WTC11 (cell line): Measurements from ENCODE around the gene EIF2D. TPM values are rescaled to one million over a fixed set of nuclear protein-coding genes. Genes with fewer than 3 reads are reported as not detected.

Source experiments
- ATAC-seq: fragments of 200-7000 bp; cut with Tn5 transposase; 2 replicates; pipeline ENCODE4 v1.10.0; 2021; ENCODE audit warnings: mild to moderate bottlenecking, moderate library complexity
- CTCF ChIA-PET: fragments of 300-600 bp; sonication (Branson Sonifier 250); formaldehyde crosslinking; loops from one replicate; lab custom pipeline; 2021; ENCODE audit warnings: antibody characterized with exemption; lab: Charles Lee
- POLR2A ChIA-PET: fragments of 350-600 bp; sonication (Branson Sonifier 250); formaldehyde crosslinking; loops from one replicate; lab custom pipeline; 2021; ENCODE audit warnings: antibody characterized with exemption; lab: Charles Lee
- DNase-seq: peaks from one replicate; pipeline ENCODE4 v3.0.0; 2021; ENCODE audit warnings: low spot score
- H3K27ac Mint-ChIP-seq: 2 replicates; pipeline ENCODE4 v1.8.0; 2021; ENCODE audit warnings: mixed read lengths
- H3K27me3 Mint-ChIP-seq: 2 replicates; pipeline ENCODE4 v1.8.0; 2021; ENCODE audit warnings: low read depth, mild to moderate bottlenecking, moderate library complexity, mixed read lengths
- H3K36me3 Mint-ChIP-seq: 2 replicates; pipeline ENCODE4 v1.8.0; 2021; ENCODE audit warnings: mixed read lengths
- H3K4me1 Mint-ChIP-seq: 2 replicates; pipeline ENCODE4 v1.8.0; 2022; ENCODE audit warnings: mixed read lengths
- H3K4me3 Mint-ChIP-seq: 2 replicates; pipeline ENCODE4 v1.8.0; 2021; ENCODE audit warnings: mild to moderate bottlenecking, moderate library complexity, mixed read lengths
- H3K9me3 Mint-ChIP-seq: 2 replicates; pipeline ENCODE4 v1.8.0; 2021; ENCODE audit warnings: mixed read lengths
- ATF1 ChIP-seq: sonication (generic); formaldehyde crosslinking; IDR thresholded peaks from 2 replicates; pipeline ENCODE4 v1.8.1; 2023; ENCODE audit warnings: mild to moderate bottlenecking, moderate library complexity, missing genetic modification reagents
- CBFB ChIP-seq: sonication (generic); formaldehyde crosslinking; IDR thresholded peaks from 2 replicates; pipeline ENCODE4 v1.8.1; 2022; ENCODE audit warnings: mild to moderate bottlenecking, low read depth, missing genetic modification reagents
- CREB1 ChIP-seq: sonication (generic); formaldehyde crosslinking; IDR thresholded peaks from 2 replicates; pipeline ENCODE4 v1.8.0; 2023; ENCODE audit warnings: mild to moderate bottlenecking, missing genetic modification reagents
- CREM ChIP-seq: sonication (generic); formaldehyde crosslinking; IDR thresholded peaks from 2 replicates; pipeline ENCODE4 v1.8.1; 2022; ENCODE audit warnings: mild to moderate bottlenecking, missing genetic modification reagents, moderate library complexity
- ETV6 ChIP-seq: sonication (generic); formaldehyde crosslinking; IDR thresholded peaks from 2 replicates; pipeline ENCODE4 v1.8.1; 2022; ENCODE audit warnings: mild to moderate bottlenecking, missing genetic modification reagents
- GABPB1 ChIP-seq: sonication (generic); formaldehyde crosslinking; IDR thresholded peaks from 2 replicates; pipeline ENCODE4 v1.8.1; 2023; ENCODE audit warnings: mild to moderate bottlenecking, missing genetic modification reagents
- KAT7 ChIP-seq: sonication (generic); formaldehyde crosslinking; IDR thresholded peaks from 2 replicates; pipeline ENCODE4 v1.8.1; 2023; ENCODE audit warnings: missing genetic modification reagents, mild to moderate bottlenecking, borderline replicate concordance
- MYBL2 ChIP-seq: sonication (generic); formaldehyde crosslinking; IDR thresholded peaks from 2 replicates; pipeline ENCODE4 v1.8.1; 2023; ENCODE audit warnings: mild to moderate bottlenecking, moderate library complexity, missing genetic modification reagents
- SMAD4 ChIP-seq: sonication (generic); formaldehyde crosslinking; IDR thresholded peaks from 2 replicates; pipeline ENCODE4 v1.8.0; 2022; ENCODE audit warnings: mild to moderate bottlenecking, missing genetic modification reagents
- SP1 ChIP-seq: sonication (generic); formaldehyde crosslinking; conservative IDR thresholded peaks from 2 replicates; pipeline ENCODE4 v1.8.1; 2022; ENCODE audit warnings: missing genetic modification reagents
- ZNF317 ChIP-seq: sonication (generic); formaldehyde crosslinking; IDR thresholded peaks from 2 replicates; pipeline ENCODE4 v1.8.1; 2023; ENCODE audit warnings: low read depth, mild to moderate bottlenecking, moderate library complexity, missing genetic modification reagents, borderline replicate concordance
- total RNA-seq: library from RNA; stranded (reverse); gene quantifications from 3 replicates; pipeline ENCODE4 v1.2.3, GENCODE V29; 2021
- TF ChIP-seq, protein P1 (sequence below): fragments of 250-450 bp; sonication (Bioruptor Pico); conservative IDR thresholded peaks from 2 replicates; pipeline ENCODE4 v1.9.0; 2021; ENCODE audit warnings: mild to moderate bottlenecking
- TF ChIP-seq, protein P2 (sequence below): sonication (generic); formaldehyde crosslinking; IDR thresholded peaks from 2 replicates; pipeline ENCODE4 v1.8.1; 2022; ENCODE audit warnings: low read depth, missing genetic modification reagents, borderline replicate concordance
- TF ChIP-seq, protein P3 (sequence below): sonication (generic); formaldehyde crosslinking; IDR thresholded peaks from 2 replicates; pipeline ENCODE4 v1.8.0; 2022; ENCODE audit warnings: mild to moderate bottlenecking, missing genetic modification reagents
- TF ChIP-seq, protein P4 (sequence below): sonication (generic); formaldehyde crosslinking; IDR thresholded peaks from 2 replicates; pipeline ENCODE4 v1.8.1; 2023; ENCODE audit warnings: mild to moderate bottlenecking, missing genetic modification reagents
- TF ChIP-seq, protein P5 (sequence below): sonication (generic); formaldehyde crosslinking; IDR thresholded peaks from 2 replicates; pipeline ENCODE4 v1.8.0; 2023; ENCODE audit warnings: missing genetic modification reagents
- TF ChIP-seq, protein P6 (sequence below): sonication (generic); formaldehyde crosslinking; IDR thresholded peaks from 2 replicates; pipeline ENCODE4 v1.8.1; 2022; ENCODE audit warnings: low read depth, mild to moderate bottlenecking, moderate library complexity, missing genetic modification reagents, borderline replicate concordance
- TF ChIP-seq, protein P7 (sequence below): fragments of 250-450 bp; sonication (Bioruptor Pico); IDR thresholded peaks from 2 replicates; pipeline ENCODE4 v1.9.0; 2021; ENCODE audit warnings: moderate library complexity, mild to moderate bottlenecking, inconsistent platforms, borderline replicate concordance
- TF ChIP-seq, protein P8 (sequence below): sonication (generic); formaldehyde crosslinking; IDR thresholded peaks from 2 replicates; pipeline ENCODE4 v1.8.0; 2022; ENCODE audit warnings: mild to moderate bottlenecking, missing genetic modification reagents
- TF ChIP-seq, protein P9 (sequence below): fragments of 250-450 bp; sonication (Bioruptor Pico); IDR thresholded peaks from 2 replicates; pipeline ENCODE4 v1.9.0; 2021; ENCODE audit warnings: mild to moderate bottlenecking

Gene EIF2D
- total RNA-seq, 1 experiment from 2014 or later, result 35.7 TPM

DNA sequence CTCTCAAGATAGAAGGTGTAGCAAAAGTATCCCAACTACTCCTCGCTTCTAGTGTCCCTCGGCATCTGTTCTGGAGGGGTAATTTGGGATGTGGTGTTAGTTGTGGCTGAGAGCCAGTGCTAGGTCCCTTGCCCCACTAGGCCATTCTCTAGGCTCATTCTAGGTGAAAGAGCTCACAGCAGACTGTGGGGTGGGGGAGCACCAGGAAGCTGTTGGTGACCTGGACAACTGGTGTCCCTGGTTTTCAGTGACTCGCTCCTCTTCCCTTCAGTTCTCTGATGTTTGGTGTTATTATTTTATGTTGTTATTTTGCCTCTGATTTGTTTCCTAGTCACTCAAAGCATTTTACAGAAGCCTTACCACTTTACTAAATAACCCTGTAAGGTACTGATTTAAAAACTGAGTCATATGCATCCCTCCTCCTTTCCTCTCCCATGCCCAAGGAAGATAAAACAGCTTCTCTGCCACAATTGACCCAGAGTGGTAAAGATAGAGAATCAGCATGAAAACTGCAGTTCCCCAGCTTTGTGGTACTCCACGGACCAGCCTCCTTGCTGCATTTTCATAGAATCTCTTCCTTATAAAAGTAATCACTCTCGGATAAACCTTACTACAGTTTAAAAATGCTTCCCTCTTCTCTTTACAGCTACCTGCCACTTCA is 37.1 kb upstream of the EIF2D start:
- ATAC-seq, result no peak
- POLR2A ChIA-PET, result no interaction called here
- no peak for DNase-seq
- H3K27me3 Mint-ChIP-seq, result no peaks in the 10 kb centered on the region
- no peak overlapping the region for H3K27ac Mint-ChIP-seq
- CTCF ChIA-PET, result interaction anchor here (1.2 to 5.0 kb wide), 6 partner anchors 10 to 37 kb away, joined by 3 to 28 read pairs (median 17); partner anchors contain the start of genes DYRK3 and EIF2D
- peaks cover 13% of the 10 kb centered on the region for H3K36me3 Mint-ChIP-seq
- H3K9me3 Mint-ChIP-seq, result no peaks in the 10 kb centered on the region
- peaks cover 13% of the 10 kb centered on the region for H3K4me1 Mint-ChIP-seq
- no peak overlapping the region for H3K4me3 Mint-ChIP-seq
- no peak for TF ChIP-seq SP1
- TF ChIP-seq, protein P1, sequence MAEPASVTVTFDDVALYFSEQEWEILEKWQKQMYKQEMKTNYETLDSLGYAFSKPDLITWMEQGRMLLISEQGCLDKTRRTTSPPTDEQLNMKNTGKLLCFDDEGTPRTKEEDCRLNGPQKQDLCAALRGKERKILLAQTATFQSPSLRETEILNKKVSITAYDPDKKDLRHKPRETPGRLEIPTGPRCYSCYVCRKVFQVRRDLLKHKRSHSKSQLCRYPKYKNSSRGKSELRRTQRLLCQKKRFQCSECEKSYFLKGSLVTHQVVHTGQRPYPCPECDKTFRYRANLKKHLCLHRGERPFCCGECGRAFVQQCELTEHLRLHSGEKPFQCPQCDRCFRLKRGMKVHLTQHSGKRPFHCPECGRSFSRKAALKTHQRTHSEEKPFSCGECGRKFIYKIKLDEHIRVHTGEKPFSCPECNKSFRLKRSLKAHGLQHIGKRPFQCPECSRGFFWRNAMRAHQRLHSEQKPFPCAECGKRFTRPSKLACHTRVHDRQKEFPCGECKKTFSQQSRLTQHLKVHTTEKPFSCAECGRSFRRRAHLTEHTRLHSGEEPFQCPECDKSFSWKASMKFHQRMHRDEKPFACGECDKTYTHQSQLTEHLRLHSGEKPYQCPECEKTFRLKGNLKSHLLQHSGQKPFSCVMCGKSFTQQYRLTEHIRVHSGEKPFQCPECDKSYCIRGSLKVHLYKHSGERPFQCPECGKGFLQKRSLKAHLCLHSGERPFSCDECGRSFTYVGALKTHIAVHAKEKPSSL (CRISPR knock-in tag), result no peak
- TF ChIP-seq, protein P2, sequence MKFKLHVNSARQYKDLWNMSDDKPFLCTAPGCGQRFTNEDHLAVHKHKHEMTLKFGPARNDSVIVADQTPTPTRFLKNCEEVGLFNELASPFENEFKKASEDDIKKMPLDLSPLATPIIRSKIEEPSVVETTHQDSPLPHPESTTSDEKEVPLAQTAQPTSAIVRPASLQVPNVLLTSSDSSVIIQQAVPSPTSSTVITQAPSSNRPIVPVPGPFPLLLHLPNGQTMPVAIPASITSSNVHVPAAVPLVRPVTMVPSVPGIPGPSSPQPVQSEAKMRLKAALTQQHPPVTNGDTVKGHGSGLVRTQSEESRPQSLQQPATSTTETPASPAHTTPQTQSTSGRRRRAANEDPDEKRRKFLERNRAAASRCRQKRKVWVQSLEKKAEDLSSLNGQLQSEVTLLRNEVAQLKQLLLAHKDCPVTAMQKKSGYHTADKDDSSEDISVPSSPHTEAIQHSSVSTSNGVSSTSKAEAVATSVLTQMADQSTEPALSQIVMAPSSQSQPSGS (CRISPR knock-in tag), result no peak
- TF ChIP-seq, protein P3, sequence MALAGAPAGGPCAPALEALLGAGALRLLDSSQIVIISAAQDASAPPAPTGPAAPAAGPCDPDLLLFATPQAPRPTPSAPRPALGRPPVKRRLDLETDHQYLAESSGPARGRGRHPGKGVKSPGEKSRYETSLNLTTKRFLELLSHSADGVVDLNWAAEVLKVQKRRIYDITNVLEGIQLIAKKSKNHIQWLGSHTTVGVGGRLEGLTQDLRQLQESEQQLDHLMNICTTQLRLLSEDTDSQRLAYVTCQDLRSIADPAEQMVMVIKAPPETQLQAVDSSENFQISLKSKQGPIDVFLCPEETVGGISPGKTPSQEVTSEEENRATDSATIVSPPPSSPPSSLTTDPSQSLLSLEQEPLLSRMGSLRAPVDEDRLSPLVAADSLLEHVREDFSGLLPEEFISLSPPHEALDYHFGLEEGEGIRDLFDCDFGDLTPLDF (CRISPR knock-in tag), result no peak
- TF ChIP-seq, protein P4, sequence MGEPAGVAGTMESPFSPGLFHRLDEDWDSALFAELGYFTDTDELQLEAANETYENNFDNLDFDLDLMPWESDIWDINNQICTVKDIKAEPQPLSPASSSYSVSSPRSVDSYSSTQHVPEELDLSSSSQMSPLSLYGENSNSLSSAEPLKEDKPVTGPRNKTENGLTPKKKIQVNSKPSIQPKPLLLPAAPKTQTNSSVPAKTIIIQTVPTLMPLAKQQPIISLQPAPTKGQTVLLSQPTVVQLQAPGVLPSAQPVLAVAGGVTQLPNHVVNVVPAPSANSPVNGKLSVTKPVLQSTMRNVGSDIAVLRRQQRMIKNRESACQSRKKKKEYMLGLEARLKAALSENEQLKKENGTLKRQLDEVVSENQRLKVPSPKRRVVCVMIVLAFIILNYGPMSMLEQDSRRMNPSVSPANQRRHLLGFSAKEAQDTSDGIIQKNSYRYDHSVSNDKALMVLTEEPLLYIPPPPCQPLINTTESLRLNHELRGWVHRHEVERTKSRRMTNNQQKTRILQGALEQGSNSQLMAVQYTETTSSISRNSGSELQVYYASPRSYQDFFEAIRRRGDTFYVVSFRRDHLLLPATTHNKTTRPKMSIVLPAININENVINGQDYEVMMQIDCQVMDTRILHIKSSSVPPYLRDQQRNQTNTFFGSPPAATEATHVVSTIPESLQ (CRISPR knock-in tag), result no peak
- TF ChIP-seq, protein P5, sequence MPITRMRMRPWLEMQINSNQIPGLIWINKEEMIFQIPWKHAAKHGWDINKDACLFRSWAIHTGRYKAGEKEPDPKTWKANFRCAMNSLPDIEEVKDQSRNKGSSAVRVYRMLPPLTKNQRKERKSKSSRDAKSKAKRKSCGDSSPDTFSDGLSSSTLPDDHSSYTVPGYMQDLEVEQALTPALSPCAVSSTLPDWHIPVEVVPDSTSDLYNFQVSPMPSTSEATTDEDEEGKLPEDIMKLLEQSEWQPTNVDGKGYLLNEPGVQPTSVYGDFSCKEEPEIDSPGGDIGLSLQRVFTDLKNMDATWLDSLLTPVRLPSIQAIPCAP, result no peak
- no peak for TF ChIP-seq KAT7 (CRISPR knock-in tag)
- TF ChIP-seq, protein P6, sequence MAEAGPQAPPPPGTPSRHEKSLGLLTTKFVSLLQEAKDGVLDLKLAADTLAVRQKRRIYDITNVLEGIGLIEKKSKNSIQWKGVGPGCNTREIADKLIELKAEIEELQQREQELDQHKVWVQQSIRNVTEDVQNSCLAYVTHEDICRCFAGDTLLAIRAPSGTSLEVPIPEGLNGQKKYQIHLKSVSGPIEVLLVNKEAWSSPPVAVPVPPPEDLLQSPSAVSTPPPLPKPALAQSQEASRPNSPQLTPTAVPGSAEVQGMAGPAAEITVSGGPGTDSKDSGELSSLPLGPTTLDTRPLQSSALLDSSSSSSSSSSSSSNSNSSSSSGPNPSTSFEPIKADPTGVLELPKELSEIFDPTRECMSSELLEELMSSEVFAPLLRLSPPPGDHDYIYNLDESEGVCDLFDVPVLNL (CRISPR knock-in tag), result no peak

DNA sequence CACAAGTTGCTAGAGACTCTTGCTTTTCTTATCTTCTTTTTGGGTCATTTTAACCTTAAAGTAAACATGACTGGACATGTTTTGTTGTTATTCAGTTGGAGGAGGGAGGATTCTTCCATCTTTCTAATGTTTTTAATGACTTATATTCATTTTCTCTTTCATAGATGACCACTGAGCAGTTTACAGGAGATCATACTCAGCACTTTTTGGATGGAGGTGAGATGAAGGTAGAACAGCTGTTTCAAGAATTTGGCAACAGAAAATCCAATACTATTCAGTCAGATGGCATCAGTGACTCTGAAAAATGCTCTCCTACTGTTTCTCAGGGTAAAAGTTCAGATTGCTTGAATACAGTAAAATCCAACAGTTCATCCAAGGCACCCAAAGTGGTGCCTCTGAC is 35.0 kb upstream of the EIF2D start:
- H3K4me1 Mint-ChIP-seq, result peaks cover 13% of the 10 kb centered on the region
- H3K27me3 Mint-ChIP-seq, result no peaks in the 10 kb centered on the region
- no peaks in the 10 kb centered on the region for H3K9me3 Mint-ChIP-seq
- no peak overlapping the region for H3K27ac Mint-ChIP-seq
- ATAC-seq, result no peak
- ChIA-PET POLR2A (no interaction called here), CTCF (interaction anchor here (3.3 to 5.0 kb wide), 3 partner anchors 12 to 16 kb away, joined by 16 to 28 read pairs (median 18); partner anchors contain the start of gene DYRK3)
- H3K36me3 Mint-ChIP-seq, result peaks cover 13% of the 10 kb centered on the region
- no peak for DNase-seq
- H3K4me3 Mint-ChIP-seq, result no peak overlapping the region
- no peak for TF ChIP-seq CBFB (CRISPR knock-in tag)
- no peak for TF ChIP-seq ZNF317 (CRISPR knock-in tag)
- TF ChIP-seq CREM (CRISPR knock-in tag), result no peak
- TF ChIP-seq, protein P7, sequence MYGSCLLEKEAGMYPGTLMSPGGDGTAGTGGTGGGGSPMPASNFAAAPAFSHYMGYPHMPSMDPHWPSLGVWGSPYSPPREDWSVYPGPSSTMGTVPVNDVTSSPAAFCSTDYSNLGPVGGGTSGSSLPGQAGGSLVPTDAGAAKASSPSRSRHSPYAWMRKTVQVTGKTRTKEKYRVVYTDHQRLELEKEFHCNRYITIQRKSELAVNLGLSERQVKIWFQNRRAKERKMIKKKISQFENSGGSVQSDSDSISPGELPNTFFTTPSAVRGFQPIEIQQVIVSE, result no peak
- TF ChIP-seq CREB1 (CRISPR knock-in tag), result no peak
- TF ChIP-seq ATF1, result no peak
- TF ChIP-seq MYBL2 (CRISPR knock-in tag), result no peak
- TF ChIP-seq, protein P8, sequence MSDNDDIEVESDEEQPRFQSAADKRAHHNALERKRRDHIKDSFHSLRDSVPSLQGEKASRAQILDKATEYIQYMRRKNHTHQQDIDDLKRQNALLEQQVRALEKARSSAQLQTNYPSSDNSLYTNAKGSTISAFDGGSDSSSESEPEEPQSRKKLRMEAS, result no peak
- TF ChIP-seq, protein P9, sequence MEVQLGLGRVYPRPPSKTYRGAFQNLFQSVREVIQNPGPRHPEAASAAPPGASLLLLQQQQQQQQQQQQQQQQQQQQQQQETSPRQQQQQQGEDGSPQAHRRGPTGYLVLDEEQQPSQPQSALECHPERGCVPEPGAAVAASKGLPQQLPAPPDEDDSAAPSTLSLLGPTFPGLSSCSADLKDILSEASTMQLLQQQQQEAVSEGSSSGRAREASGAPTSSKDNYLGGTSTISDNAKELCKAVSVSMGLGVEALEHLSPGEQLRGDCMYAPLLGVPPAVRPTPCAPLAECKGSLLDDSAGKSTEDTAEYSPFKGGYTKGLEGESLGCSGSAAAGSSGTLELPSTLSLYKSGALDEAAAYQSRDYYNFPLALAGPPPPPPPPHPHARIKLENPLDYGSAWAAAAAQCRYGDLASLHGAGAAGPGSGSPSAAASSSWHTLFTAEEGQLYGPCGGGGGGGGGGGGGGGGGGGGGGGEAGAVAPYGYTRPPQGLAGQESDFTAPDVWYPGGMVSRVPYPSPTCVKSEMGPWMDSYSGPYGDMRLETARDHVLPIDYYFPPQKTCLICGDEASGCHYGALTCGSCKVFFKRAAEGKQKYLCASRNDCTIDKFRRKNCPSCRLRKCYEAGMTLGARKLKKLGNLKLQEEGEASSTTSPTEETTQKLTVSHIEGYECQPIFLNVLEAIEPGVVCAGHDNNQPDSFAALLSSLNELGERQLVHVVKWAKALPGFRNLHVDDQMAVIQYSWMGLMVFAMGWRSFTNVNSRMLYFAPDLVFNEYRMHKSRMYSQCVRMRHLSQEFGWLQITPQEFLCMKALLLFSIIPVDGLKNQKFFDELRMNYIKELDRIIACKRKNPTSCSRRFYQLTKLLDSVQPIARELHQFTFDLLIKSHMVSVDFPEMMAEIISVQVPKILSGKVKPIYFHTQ (CRISPR knock-in tag), result no peak
- TF ChIP-seq ETV6 (CRISPR knock-in tag), result no peak
- TF ChIP-seq GABPB1, result no peak
- no peak for TF ChIP-seq SMAD4 (CRISPR knock-in tag)
